AG10803 (cell line): ENCODE data around the gene LONRF3.

Experiments used
- DNase-seq: peaks from one replicate; pipeline ENCODE4 v3.0.0; 2010; ENCODE audit warnings: low read depth
- H3K4me3 ChIP-seq: 2 replicates; pipeline ENCODE4 v1.5.1; 2011; ENCODE audit warnings: mild to moderate bottlenecking, low read length, control low read depth
- TF ChIP-seq, protein P1 (sequence below): conservative IDR thresholded peaks from 2 replicates; pipeline ENCODE4 v1.5.1; 2011; ENCODE audit warnings: mild to moderate bottlenecking, low read length, control low read depth, inconsistent platforms

LONRF3 gene

GRCh38 chrX:119063428-119063827 is 89.0 kb downstream of the LONRF3 start:
- TF ChIP-seq, protein P1, sequence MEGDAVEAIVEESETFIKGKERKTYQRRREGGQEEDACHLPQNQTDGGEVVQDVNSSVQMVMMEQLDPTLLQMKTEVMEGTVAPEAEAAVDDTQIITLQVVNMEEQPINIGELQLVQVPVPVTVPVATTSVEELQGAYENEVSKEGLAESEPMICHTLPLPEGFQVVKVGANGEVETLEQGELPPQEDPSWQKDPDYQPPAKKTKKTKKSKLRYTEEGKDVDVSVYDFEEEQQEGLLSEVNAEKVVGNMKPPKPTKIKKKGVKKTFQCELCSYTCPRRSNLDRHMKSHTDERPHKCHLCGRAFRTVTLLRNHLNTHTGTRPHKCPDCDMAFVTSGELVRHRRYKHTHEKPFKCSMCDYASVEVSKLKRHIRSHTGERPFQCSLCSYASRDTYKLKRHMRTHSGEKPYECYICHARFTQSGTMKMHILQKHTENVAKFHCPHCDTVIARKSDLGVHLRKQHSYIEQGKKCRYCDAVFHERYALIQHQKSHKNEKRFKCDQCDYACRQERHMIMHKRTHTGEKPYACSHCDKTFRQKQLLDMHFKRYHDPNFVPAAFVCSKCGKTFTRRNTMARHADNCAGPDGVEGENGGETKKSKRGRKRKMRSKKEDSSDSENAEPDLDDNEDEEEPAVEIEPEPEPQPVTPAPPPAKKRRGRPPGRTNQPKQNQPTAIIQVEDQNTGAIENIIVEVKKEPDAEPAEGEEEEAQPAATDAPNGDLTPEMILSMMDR: no peak

DNA sequence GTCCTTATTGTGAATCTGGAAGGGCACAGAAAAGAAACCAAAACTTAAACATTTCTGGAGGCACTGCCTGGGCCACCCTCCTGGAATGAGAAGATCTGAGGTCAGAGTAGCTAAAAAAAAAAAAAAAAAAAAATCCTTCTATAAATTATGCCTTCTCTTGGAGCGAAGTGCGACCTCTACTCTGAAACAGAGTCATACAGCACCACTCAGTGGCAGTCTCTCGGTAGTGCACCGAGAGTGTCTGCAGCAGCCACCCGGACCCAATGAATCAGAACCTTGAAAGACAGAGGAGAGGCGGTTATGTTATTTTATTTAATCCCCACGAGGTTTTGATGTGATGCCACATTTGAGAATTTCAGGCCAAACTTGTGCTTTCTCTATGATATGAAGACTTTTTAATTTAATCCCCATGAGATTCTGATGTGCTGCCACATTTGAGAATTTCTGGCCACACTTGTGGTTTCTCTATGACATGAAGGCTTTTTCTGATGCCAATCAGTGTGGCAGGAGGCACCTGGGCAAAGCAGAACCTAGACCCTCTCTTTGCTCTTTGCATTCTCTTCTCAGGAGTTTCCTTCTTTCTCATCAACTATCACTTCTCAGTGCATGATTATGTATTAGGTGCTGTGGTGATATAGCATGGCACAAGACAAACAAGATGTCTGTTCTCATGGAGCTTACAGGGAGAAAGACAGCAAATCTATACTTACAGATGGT is 92.8 kb downstream of the LONRF3 start:
- DNase-seq: peak; percentile 53
- no peak overlapping the region for H3K4me3 ChIP-seq
- TF ChIP-seq, protein P1: peak; percentile 67

More at GRCh38 chrX:119063428-119063827, 89.0 kb downstream of the LONRF3 start:
- DNase-seq: no peak
- H3K4me3 ChIP-seq: no peak overlapping the region
